Inflammatory macrophage treated with lipopolysaccharide for 4 hours (primary cell): Measurements from ENCODE around the gene OAS3.
A peak's percentile ranks its signal among the peaks of the same experiment; 100 is the strongest.
"Not testable (repeated sequence)": the region's sequence is repeated elsewhere in the genome, so short reads cannot be mapped to it uniquely, and the experiment has no call there.

Experiments used
- DNase-seq: peaks from one replicate; pipeline ENCODE4 v3.0.0-alpha.2; 2020

Gene OAS3

DNA sequence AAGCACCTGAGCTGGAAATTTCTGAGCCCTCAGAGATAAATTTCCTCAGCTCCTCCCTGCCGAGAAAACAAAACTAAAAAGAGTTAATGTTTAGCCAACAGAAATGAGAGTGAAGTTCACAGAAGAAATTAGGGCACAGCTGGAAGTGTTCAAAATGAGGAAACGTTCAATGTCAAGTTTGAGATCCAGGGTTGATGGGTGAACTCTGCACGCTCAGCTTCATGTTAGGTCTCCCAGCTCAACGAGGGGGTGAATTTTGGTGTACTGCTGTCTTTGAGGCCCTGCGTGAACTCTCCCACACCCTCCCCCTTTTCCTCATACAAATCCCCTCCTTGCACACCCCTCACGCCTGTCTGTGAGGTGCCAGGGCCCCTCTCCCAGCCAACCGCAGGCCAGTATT lies 13.3 kb upstream of the OAS3 start:
- peak; percentile 31 for DNase-seq

DNA sequence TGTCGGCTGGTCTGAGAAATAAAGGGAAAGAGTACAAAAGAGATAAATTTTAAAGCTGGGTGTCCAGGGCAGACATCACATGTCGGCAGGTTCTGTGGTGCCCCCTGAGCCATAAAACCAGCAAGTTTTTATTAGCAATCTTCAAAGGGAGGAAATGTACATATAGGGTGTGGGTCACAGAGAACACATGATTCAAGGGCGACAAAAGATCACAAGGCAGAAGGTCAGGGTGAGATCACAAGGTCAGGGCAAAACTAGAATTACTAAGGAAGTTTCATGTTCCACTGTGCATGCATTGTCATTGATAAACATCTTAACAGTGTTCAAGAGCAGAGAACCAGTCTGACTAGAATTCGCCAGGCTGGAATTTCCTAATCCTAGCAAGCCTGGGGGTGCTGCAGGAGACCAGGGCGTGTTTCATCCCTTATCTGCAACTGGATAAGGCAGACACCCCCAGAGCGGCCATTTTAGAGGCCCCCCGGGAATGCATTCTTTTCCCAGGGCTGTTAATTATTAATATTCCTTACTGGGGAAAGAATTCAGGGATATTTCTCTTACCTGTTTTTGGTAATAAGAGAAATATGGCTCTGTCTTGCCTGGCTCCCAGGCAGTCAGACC lies 11.7 kb upstream of the OAS3 start:
- DNase-seq = peak; percentile 53

DNA sequence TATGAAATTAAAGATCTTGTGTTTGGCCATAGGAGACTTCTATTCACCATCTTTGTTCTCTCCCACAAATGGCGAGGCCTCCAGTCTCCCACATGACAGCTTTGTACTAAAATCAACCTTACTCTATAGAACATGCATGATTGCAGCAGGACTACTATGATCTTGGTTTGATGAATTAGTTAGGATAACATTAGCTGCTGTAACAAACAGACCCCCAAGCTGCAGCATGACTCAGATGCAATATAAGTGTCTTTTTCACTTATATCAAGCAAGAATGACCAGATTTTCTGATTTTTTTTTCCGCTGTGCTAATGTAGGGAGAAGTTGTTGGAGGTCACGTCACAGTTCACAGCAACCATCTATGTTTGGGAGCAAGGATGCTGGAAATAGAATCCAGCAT lies 10.8 kb upstream of the OAS3 start:
- no peak for DNase-seq

DNA sequence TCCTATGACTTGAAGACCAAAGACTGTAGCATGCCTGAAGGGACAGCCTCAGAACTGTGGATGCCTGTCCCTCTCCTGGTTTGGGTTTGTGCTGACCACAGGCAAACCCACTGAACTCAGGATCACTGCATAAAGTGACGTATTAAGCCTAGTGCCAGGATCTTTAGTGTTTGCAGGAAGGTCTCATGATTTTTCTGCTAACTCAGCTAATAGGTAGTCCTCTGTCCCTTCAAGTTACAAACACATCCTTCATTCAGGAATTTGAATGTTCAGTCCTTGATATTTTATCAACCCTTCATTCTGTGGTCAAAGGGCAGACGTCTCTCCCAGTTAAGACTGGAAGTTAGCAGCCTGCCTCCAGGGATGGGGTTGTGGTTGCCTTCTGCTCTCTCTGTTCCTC lies 10.3 kb upstream of the OAS3 start:
- no peak for DNase-seq

DNA sequence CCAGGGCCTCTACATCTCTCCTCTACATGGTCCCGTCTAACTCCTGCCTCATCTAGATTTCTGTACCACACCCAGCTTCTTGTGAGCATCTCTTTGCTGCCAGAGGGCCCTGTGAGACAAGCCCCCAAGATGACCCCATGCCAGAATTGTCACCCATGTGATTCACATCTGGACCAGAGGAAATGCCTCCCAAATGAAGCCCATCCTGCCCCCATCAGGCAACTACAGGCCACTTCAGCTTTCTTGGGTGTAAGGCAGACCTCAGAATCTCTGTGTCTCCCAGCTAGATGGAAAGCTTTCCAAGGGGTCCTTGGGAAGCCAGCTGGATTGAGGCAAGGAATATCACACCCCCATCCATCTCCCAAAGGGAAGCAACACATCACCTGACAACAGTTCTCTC lies 9.3 kb upstream of the OAS3 start:
- no peak for DNase-seq

DNA sequence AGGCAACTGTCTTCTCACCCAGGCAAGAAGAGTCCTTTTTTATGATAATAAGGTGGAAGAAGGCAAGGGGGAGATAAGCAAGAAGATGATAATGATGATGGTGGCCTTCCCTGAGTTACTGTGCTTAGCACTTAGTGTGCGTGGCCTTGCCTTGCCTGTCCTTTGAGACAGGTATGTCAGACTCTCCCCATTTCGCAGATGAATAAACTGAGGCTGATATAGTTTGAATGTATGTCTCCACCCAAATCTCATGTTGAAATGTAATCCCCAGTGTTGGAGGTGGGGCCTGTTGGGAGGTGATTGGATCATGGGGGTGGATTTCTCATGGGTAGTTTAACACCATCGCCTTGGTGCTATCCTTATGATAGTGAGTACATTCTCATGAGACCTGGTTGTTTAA lies 8.6 kb upstream of the OAS3 start:
- no peak for DNase-seq

DNA sequence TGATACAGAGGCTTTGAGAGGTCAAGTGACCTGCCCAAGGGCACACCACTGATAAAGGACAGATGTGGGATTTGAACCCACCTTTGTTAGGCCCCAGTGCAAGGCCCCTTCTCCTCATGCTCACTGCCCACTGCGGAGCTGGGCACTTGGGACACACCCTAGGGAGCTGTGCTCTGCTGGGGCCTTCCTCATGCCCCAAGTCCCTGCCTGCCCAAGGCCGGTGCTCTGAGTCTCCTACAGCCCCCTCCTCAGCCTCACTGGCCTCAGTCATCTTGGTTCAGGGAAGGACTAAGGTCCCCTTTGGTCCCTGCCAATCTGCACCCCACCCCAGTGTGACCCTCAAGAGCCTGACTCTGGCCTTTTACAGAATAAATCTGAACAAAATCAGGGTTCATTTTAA lies 7.9 kb upstream of the OAS3 start:
- no peak for DNase-seq

DNA sequence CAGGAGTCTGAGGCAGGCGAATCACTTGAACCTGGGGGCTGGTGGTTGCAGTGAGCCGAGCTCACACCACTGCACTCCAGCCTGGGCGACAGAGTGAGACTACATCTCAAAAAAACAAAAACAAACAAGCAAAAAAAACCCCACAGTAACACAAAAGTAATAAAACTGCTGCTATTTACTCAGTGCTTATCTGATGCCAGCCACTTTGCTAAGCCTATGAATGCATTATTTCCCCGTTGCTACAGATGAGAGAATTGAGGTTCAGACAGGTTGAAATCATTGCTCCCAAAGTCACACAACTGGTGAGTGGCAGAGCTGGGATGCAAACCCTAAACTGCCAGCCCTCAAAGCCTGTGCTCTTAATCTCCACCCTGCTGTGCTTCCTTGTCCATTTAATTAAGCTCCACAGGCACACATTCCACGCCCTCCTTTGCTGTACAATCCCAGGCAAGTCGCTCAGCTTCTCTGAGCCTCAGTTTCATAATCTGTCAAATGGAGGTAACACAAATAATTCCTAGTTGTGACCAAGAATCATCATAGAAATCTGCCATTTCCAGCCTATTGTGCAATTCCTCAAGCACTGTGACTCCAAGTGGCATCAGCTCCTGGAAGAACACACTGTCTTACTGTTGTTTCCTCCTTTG lies 5.7 kb upstream of the OAS3 start:
- no peak for DNase-seq

DNA sequence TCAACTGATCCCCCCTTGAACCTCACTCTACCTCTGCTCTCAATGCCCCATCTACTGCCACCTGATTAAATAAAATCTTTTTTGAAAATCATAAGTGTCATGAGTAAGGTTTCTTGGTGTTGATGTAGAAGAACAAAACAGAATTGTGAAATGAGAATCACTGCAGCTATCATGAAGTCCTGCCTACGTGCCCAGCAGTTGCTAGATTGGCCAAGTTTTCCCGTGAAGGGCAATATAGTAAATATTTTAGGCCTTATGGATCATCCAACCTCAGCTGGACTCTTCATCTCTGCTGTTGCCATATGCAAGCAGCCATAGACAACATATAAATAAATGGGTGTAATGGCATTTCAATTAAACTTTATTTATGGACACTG lies 5.2 kb upstream of the OAS3 start:
- DNase-seq = peak; percentile 58

DNA sequence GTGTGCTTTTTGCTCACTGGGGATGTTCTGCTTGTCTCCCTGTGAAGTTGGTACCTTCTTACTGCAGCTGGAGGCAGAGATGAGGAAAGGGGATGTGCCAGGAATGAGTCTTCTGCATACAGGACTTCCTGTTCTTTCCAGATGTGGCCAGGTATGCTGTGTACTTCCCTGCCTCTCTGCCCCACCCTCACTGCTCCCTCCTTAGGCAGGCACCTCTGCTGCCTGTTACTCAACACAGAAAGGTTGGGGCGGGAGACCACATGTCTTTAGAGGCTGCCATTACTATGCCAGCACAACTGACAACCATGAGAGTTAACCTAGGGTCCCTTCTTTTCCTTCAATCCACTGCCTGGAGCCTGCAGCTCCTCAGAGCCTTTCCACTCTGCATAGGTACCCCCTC lies 2.0 kb upstream of the OAS3 start:
- no peak for DNase-seq

DNA sequence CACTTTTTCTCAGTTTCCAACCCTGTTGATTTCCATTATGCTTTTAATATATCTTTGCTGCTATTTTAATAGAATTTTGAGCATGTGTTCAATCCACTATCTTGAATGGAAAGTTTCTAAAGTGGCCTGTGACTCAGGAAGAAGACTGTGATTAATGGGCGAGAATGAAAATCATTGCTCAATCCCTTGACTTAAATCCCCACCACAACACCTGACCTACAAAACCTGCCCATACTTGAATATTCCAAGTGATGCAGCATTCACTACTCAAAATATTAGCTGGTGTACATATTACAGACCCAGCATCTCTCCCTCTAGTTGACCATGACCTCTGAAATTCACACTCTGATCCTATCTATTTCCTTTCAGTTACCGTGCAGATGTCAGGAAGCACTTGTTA lies 1.3 kb upstream of the OAS3 start:
- peak; percentile 17 for DNase-seq

DNA sequence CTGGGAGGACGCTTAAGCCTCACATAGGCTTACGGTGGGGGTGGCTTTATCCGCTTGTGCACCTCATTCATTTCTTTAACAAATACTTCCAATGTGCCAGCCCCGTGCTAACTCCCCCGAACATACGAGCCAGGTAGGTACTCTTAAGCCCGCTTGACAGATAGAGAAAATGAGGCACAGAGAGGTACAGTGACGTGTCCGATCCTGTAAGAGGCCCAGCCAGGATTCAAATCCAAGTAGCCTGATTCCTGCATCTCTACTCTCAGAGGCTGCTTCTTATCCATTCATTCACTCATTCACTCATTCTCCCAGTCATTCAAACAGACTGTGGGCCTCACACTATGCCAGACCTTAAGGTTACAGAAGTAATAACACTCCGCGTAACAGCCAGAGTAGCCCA lies 477 bp downstream of the OAS3 start:
- no peak for DNase-seq

DNA sequence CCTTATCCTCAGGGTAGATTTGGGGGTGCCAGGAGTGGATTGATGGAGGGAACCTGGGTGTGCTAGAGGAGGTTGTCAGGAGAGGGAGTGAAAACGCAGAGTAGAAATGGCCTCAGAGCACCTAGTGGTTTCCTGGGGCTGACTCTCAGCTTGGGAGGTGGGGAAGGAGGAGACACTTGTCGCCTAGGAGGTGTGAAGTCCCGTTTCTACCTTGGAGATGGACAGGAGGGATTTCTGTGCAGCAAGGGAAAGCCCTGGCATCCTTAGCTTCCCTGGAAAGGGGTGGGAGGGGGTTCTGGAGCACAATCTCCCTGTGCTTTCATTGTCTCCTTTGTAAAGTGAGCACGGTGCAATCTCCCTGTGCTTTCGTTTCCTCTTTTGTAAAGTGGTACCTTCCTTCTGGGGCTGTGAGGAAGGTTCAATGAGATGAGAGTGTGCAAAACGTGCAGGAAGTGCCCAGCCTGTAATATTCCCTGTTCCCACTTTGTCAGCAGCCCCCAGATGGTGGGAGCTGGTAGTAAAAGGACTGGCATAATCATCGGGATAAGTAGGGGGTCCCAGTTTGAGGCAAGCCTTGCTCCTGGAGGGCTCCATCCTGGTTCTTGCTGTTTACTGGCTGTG lies 1.6 kb downstream of the OAS3 start:
- DNase-seq = peak; percentile 53

DNA sequence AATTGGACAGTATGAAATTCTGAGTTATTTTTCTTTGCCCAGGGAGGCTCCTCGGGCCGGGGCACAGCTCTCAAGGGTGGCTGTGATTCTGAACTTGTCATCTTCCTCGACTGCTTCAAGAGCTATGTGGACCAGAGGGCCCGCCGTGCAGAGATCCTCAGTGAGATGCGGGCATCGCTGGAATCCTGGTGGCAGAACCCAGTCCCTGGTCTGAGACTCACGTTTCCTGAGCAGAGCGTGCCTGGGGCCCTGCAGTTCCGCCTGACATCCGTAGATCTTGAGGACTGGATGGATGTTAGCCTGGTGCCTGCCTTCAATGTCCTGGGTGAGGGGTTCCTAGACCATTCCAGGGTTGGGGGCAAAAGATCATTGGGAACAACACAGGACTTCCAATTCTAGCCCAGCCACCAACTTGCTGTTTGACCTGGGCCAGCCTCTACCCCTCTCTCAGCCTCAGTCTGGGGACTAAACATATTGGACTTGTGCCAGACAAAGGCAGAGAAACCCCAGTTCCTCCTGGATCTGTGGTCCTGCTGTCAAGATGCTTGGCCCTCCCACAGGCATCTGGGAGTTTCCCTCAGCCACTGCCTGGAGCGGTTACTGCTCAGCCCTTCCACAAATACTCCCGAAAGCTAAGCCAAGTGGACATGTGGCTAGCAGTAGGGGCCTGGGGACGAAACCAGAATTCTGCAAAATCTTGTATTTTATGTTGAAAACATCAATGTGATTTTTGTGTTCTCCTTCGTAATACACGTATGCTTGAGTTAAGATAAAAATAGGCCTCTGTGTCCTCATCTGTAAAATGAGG lies 3.5 kb downstream of the OAS3 start:
- no peak for DNase-seq

DNA sequence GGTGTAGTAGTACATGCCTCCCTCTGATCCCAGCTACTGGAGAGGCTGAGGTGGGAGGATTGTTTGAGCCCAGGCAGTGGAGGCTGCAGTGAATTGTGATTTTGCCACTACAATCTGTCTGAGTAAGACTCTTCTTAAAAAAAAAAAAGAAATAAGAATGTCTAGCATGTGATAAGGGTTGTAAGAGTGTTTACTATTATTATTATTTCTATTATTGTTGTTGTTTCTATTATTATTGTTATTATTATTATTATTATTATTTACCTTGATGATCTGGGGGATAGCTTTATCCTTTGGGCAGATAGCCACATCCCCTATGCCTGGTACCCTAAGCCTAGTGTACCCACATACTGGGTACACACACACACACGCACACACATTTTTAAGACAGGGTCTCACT lies 4.3 kb downstream of the OAS3 start:
- DNase-seq = no peak

DNA sequence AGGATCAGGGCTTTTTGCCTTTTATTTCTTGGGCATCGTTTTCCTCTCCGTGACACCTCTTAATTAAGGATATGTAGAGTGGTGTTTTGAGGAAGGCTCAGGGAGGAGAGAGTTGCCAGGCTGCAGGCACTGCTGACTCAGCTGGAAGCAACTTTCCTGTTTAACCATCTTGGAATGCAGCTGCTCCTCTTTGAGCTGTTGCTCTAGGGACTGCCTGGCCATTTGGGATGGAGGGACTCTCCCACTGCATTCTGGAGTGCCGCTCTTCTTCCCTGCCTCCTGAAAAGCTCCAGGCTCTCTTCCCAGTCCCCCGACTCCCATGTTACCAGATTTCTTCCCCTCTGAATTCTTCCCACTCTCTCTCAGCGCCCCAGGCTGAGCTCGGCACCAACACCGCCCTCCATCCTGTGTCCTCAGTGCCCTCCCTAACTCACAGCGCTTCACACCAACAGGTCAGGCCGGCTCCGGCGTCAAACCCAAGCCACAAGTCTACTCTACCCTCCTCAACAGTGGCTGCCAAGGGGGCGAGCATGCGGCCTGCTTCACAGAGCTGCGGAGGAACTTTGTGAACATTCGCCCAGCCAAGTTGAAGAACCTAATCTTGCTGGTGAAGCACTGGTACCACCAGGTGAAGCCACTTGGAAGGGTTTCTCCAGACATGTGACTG lies 5.9 kb downstream of the OAS3 start:
- DNase-seq = no peak

DNA sequence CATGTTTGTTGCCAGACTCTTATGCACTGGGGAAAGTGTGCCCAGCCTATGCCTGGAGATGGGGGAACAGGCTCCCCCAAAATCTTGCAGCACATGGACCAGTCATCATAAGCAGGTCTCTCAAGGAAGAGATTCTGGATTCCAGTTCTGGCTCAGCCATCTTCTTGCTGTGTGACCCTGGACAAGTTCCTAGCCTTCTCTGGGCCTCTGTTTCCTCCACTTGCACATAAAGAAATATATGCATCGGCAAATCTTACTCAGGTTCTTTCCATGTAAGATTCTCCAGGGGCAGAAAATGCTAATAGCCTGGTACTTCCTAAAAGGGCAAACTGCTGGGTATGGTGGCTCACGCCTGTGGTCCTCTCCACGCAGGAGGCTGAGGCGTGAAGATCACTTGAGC lies 7.2 kb downstream of the OAS3 start:
- DNase-seq = no peak

DNA sequence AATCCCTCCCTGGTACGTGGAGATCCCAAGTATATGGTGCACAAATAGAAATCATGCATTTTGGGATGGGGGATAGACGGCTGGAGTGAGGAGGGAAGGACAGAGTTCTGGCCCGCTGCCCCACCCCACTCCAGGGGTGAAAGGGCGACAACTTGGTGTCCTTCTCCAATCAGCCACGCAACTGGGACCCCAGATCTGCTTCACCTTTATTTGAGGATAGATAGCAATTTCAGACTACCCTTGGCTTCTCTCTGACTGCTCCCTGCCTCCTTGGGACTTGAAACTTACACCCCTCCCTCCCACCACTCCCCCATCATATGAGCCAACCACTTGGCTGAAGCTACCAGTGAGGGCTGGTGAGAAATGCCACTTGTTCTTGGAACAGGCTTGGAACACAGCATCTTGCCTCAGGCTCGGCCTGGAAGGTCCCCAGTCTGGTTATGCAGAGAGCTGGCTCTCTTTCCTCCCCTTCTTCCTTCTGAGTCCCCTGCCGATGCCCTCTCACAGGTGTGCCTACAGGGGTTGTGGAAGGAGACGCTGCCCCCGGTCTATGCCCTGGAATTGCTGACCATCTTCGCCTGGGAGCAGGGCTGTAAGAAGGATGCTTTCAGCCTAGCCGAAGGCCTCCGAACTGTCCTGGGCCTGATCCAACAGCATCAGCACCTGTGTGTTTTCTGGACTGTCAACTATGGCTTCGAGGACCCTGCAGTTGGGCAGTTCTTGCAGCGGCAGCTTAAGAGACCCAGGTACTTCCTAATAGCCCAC lies 8.1 kb downstream of the OAS3 start:
- DNase-seq = no peak

DNA sequence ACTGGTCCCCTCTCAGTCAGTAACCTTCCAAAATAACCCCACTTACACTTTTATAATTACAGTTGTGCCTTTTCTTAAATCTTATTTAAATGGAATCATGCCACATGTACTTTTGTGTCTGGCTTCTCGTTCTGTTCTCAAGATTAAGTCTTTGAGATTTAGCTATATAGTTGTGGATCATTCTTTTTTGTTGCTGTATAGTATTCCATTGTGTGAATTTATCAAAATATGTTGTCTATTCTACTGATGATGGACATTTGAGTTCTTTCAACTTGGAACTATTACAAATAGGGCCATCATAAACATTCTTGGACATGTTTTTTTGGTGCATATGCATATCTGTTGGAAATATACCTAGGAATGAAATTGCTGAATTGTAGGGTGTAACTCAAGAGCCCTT lies 9.0 kb downstream of the OAS3 start:
- DNase-seq = no peak

DNA sequence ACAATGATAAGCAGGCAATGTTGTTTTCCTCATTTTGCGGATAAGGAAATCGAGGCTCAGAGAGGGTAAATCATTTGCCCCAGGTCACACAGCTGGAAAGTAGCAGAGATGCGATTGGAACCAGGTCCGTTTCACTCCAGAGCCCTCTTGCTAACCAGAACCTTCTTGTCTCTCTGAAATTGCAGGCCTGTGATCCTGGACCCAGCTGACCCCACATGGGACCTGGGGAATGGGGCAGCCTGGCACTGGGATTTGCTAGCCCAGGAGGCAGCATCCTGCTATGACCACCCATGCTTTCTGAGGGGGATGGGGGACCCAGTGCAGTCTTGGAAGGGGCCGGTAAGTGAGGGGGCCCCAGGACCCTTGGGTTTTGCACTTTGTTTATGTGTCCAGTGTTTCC lies 9.5 kb downstream of the OAS3 start:
- DNase-seq = no peak

DNA sequence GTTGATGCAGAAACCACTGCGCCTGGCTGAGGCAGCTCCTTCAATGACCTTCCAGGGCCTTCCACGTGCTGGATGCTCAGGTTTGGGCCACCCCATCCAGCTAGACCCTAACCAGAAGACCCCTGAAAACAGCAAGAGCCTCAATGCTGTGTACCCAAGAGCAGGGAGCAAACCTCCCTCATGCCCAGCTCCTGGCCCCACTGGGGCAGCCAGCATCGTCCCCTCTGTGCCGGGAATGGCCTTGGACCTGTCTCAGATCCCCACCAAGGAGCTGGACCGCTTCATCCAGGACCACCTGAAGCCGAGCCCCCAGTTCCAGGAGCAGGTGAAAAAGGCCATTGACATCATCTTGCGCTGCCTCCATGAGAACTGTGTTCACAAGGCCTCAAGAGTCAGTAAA lies 10.5 kb downstream of the OAS3 start:
- DNase-seq = no peak

DNA sequence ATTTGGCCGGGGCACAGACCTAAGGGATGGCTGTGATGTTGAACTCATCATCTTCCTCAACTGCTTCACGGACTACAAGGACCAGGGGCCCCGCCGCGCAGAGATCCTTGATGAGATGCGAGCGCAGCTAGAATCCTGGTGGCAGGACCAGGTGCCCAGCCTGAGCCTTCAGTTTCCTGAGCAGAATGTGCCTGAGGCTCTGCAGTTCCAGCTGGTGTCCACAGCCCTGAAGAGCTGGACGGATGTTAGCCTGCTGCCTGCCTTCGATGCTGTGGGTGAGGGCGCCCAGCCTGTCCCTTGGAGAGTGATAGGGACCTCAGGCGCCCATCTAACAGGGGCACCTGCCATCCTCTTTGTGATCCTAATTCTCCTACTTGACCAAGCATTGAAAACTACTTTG lies 12.4 kb downstream of the OAS3 start:
- DNase-seq = no peak

DNA sequence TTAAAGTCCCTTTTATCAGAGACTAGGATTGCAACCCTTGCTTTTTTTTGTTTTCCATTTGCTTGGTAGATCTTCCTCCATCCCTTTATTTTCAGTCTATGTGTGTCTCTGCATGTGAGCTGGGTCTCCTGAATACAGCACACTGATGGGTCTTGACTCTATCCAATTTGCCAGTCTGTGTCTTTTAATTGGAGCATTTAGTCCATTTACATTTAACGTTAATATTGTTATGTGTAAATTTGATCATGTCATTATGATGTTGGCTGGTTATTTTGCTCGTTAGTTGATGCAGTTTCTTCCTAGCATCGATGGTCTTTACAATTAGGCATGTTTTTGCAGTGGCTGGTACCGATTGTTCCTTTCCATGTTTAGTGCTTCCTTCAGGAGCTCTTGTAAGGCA lies 18.9 kb downstream of the OAS3 start:
- DNase-seq = not testable (repeated sequence)
